IPS-18a (cell line): ENCODE data around the gene SUN5.

Experiments
- H3K27ac ChIP-seq: one replicate; pipeline ENCODE4 v1.5.1; 2013; ENCODE audit warnings: low read length
- H3K27me3 ChIP-seq: one replicate; pipeline ENCODE4 v1.6.1; 2013; ENCODE audit warnings: mild to moderate bottlenecking, low read length; ENCODE audit not compliant: control insufficient read depth, insufficient read depth
- H3K36me3 ChIP-seq: one replicate; pipeline ENCODE4 v1.6.1; 2013; ENCODE audit warnings: low read depth, low read length; ENCODE audit not compliant: control insufficient read depth
- H3K4me1 ChIP-seq: one replicate; pipeline ENCODE4 v1.6.1; 2013; ENCODE audit warnings: low read depth, low read length; ENCODE audit not compliant: control insufficient read depth
- H3K4me3 ChIP-seq: one replicate; pipeline ENCODE4 v1.5.1; 2013; ENCODE audit warnings: low read length
- H3K9ac ChIP-seq: one replicate; pipeline ENCODE4 v1.6.1; 2013; ENCODE audit warnings: mild to moderate bottlenecking, low read length, moderate library complexity
- H3K9me3 ChIP-seq: one replicate; pipeline ENCODE4 v1.6.1; 2013; ENCODE audit warnings: low read depth, low read length; ENCODE audit not compliant: control insufficient read depth

Gene SUN5

GRCh38 chr20:33034901-33035492 is 30.8 kb upstream of the SUN5 start:
- Histone ChIP-seq H3K9me3 (no peaks in the 10 kb centered on the region), H3K4me3 (no peak overlapping the region), H3K27me3 (no peaks in the 10 kb centered on the region), H3K27ac (no peak overlapping the region), H3K36me3 (no peaks in the 10 kb centered on the region), H3K4me1 (no peaks in the 10 kb centered on the region), H3K9ac (no peak overlapping the region)

- H3K4me3 ChIP-seq = no peak overlapping the region
- no peaks in the 10 kb centered on the region for H3K9me3 ChIP-seq
- no peak overlapping the region for H3K27ac ChIP-seq
- H3K9ac ChIP-seq = no peak overlapping the region
- no peaks in the 10 kb centered on the region for H3K27me3 ChIP-seq
- no peaks in the 10 kb centered on the region for H3K36me3 ChIP-seq
- no peaks in the 10 kb centered on the region for H3K4me1 ChIP-seq
Measured at GRCh38 chr20:33034115-33034514, 29.9 kb upstream of the SUN5 start.

DNA sequence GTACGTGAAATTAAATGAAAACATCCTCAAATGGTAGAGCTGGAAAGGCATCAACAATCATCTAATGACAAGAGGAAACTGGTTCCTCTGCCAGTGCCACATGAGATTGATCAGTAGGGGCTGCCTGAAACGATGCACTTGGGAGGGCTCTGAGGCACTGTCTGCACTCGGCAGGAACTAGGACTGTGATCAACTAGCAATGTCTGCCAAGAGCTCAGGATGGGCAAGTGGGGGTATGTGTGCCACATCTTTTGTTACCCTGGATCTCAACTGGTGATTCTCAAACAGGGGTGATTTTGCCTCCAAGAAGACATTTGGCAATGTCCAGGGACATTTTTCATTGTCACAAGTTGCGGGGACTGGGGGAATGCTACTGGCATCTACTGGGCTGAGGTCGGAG is 29.1 kb upstream of the SUN5 start:
- Histone ChIP-seq H3K4me3 (no peak overlapping the region), H3K27ac (no peak overlapping the region), H3K36me3 (no peaks in the 10 kb centered on the region), H3K9ac (no peak overlapping the region), H3K9me3 (no peaks in the 10 kb centered on the region), H3K4me1 (no peaks in the 10 kb centered on the region), H3K27me3 (no peaks in the 10 kb centered on the region)

DNA sequence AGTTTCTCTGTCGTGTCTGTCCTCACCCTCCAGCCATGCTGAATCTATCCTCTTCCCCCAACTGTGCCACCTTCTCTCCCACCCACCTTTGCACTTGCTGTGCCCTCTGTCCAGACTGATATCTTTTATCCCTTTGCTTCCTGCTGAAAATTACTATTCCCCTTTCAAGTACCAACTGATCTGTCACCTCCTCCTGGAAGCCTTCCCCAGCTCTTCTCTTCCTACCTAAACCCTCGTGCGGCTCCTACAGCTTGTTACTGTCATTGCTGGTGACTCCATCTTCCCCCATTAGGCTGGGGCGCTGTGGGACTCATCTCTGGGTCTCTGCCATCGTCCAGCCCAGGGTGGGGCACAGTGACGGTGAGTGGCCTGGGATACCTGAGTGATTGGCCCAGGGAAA is 28.3 kb upstream of the SUN5 start:
- no peak overlapping the region for H3K9ac ChIP-seq
- H3K36me3 ChIP-seq = no peaks in the 10 kb centered on the region
- no peaks in the 10 kb centered on the region for H3K9me3 ChIP-seq
- H3K4me1 ChIP-seq = no peaks in the 10 kb centered on the region
- H3K4me3 ChIP-seq = no peak overlapping the region
- H3K27me3 ChIP-seq = no peaks in the 10 kb centered on the region
- no peak overlapping the region for H3K27ac ChIP-seq

- Histone ChIP-seq H3K36me3 (no peaks in the 10 kb centered on the region), H3K27me3 (no peaks in the 10 kb centered on the region), H3K4me1 (no peaks in the 10 kb centered on the region), H3K4me3 (no peak within 1 kb of the TSS), H3K9ac (no peak within 1 kb of the TSS), H3K27ac (no peak within 1 kb of the TSS), H3K9me3 (no peaks in the 10 kb centered on the region)
Measured at GRCh38 chr20:33031531-33031930, 27.3 kb upstream of the SUN5 start, which contains the start of gene BPIFB6. Gene BPIFB6, plus strand, starts transcription at chr20:33031648. Its CDS starts 0 bp downstream, at chr20:33031648.

- Histone ChIP-seq H3K9me3 (no peaks in the 10 kb centered on the region), H3K27ac (no peak overlapping the region), H3K4me1 (no peaks in the 10 kb centered on the region), H3K27me3 (no peaks in the 10 kb centered on the region), H3K36me3 (no peaks in the 10 kb centered on the region), H3K9ac (no peak overlapping the region), H3K4me3 (no peak overlapping the region)
Measured at GRCh38 chr20:33030569-33030968, 26.3 kb upstream of the SUN5 start.

GRCh38 chr20:33030076-33030475 is 25.8 kb upstream of the SUN5 start:
- Histone ChIP-seq H3K4me1 (no peaks in the 10 kb centered on the region), H3K27me3 (no peaks in the 10 kb centered on the region), H3K9ac (no peak overlapping the region), H3K27ac (no peak overlapping the region), H3K4me3 (no peak overlapping the region), H3K9me3 (no peaks in the 10 kb centered on the region), H3K36me3 (no peaks in the 10 kb centered on the region)

- H3K4me1 ChIP-seq = no peaks in the 10 kb centered on the region
- H3K27ac ChIP-seq = no peak overlapping the region
- H3K27me3 ChIP-seq = no peaks in the 10 kb centered on the region
Measured at GRCh38 chr20:33028875-33029274, 24.6 kb upstream of the SUN5 start.

DNA sequence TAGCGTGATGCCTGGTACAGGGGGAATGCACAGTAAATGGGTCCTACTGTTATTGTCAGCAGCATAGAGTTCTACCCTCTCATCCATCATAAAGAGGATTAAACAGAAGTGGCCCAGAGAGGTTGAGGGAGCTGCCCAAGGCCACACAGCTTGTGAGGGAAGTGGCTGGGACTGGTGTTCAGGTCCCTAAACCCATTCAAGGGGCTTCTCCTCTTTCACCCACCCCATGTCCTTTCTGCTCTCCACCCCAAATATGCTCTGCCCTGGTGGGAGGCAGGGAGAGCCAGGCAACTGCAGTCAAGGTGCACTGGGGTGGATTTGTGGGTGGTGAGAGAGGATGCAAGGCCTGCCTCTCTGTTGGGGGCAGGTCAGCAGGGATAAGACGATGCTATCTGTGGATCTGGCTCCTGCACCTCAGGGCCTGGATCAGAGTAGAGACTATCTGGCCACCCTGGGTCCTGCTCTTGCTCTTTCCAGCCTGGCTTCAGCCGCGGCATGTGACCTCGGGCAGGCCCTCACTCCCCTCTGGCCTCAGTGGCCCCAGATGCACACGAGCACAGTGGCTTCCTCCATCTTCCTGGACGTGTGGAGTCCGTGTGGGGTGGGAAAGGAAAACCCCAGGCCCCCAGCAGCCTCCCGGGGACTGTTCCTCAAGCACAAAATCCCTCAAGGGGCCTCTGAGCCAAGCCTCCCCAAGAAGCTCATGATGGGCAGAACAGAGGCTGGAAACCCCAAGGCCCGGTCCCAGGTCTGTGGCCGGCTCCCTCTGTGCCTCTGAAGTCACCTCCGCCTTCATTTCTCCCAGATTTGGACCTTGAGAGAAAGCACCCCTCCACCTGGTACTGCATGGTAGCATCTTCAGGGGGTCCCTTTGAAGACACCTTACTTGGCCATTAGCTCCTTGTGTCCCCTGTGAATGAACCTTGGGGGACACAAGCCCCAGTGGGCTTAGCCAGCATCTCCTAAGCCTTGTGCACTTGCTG is 23.8 kb upstream of the SUN5 start:
- no peak overlapping the region for H3K4me3 ChIP-seq
- H3K36me3 ChIP-seq = no peaks in the 10 kb centered on the region
- no peak overlapping the region for H3K9ac ChIP-seq
- H3K27ac ChIP-seq = no peak overlapping the region
- no peaks in the 10 kb centered on the region for H3K9me3 ChIP-seq
- no peaks in the 10 kb centered on the region for H3K27me3 ChIP-seq
- no peaks in the 10 kb centered on the region for H3K4me1 ChIP-seq

More at GRCh38 chr20:33028875-33029274, 24.6 kb upstream of the SUN5 start:
- no peak overlapping the region for H3K4me3 ChIP-seq
- H3K9ac ChIP-seq = no peak overlapping the region
- H3K9me3 ChIP-seq = no peaks in the 10 kb centered on the region
- no peaks in the 10 kb centered on the region for H3K36me3 ChIP-seq

GRCh38 chr20:33026779-33027759 is 22.8 kb upstream of the SUN5 start:
- H3K36me3 ChIP-seq = no peaks in the 10 kb centered on the region
- no peak overlapping the region for H3K27ac ChIP-seq
- H3K27me3 ChIP-seq = no peaks in the 10 kb centered on the region
- no peaks in the 10 kb centered on the region for H3K4me1 ChIP-seq
- H3K9me3 ChIP-seq = no peaks in the 10 kb centered on the region
- no peak overlapping the region for H3K4me3 ChIP-seq
- no peak overlapping the region for H3K9ac ChIP-seq
